Vagina (tissue), 2 donors: ENCODE results near the gene GCNT1.

ENCODE experiments used
- POLR2A ChIP-seq, 2 donors: fragments of 450-650 bp; IDR thresholded peaks; one replicate each; pipeline ENCODE4 v1.6.1; 2017; ENCODE audit warnings: antibody characterized with exemption in 2 of 2, mild to moderate bottlenecking in 2 of 2, moderate library complexity in 2 of 2
- TF ChIP-seq, protein P1 (sequence below), 3 experiments: fragments of 450-650 bp in 2 of 3; fragments of 200-600 bp in 1 of 3; sonication (generic) in 1 of 3; IDR thresholded peaks; one replicate each; pipeline ENCODE4 v1.5.1; 2017 to 2019; ENCODE audit warnings: antibody characterized with exemption in 3 of 3, mild to moderate bottlenecking in 2 of 3, moderate library complexity in 2 of 3

DNA sequence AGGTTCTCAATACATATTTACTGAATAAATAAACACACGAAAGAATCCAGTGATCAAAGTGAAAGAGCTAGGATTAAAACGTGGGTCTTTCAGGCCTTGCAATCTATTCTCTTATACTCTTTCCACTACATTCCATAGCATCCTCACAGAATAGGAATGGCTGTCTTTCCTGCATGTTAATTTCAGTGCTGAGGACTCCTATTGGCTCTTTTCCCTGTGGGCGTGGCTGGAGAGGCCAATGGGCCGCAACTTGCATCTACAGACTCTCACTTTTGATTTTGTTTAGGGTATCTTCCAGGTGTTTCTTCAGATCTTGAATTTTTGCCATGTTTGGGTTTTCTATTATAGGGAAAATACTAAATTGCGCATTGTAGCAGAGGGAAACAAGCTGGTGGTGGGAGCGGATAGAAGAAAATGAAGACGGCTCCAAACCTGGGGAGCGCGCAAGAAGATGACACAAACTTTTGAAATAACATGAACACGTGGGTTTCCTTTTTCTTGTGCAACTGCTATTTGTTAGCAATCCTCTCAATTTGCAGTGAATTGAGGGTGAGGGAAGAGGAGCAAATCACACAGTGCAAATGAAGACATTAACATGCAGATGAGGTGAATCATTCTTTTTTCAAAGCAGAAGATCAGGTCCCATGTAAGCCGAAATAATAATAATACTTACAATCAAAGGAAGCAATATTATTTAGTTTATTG lies 93.9 kb downstream of the GCNT1 start:
- no peak for TF ChIP-seq POLR2A (IDR thresholded peaks at IDR 0.05)
- TF ChIP-seq, protein P1, sequence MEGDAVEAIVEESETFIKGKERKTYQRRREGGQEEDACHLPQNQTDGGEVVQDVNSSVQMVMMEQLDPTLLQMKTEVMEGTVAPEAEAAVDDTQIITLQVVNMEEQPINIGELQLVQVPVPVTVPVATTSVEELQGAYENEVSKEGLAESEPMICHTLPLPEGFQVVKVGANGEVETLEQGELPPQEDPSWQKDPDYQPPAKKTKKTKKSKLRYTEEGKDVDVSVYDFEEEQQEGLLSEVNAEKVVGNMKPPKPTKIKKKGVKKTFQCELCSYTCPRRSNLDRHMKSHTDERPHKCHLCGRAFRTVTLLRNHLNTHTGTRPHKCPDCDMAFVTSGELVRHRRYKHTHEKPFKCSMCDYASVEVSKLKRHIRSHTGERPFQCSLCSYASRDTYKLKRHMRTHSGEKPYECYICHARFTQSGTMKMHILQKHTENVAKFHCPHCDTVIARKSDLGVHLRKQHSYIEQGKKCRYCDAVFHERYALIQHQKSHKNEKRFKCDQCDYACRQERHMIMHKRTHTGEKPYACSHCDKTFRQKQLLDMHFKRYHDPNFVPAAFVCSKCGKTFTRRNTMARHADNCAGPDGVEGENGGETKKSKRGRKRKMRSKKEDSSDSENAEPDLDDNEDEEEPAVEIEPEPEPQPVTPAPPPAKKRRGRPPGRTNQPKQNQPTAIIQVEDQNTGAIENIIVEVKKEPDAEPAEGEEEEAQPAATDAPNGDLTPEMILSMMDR (IDR thresholded peaks at IDR 0.05): no peak
